GM06990 (cell line): ENCODE measurements around the gene CPED1.

Source experiments
- DNase-seq: peaks from one replicate; pipeline ENCODE4 v3.0.0-alpha.2; 2011; ENCODE audit not compliant: insufficient read length; ENCODE audit errors: extremely low read depth
- H3K27me3 ChIP-seq: replicated peaks from 2 replicates; pipeline ENCODE4 v1.6.0; 2011; ENCODE audit warnings: low read length; ENCODE audit not compliant: control insufficient read depth, insufficient read depth
- H3K36me3 ChIP-seq: 2 replicates; pipeline ENCODE4 v1.5.1; 2011; ENCODE audit warnings: low read length; ENCODE audit not compliant: control insufficient read depth, insufficient read depth
- H3K4me3 ChIP-seq: replicated peaks from 2 replicates; pipeline ENCODE4 v1.5.1; 2011; ENCODE audit warnings: low read depth, mild to moderate bottlenecking, control low read depth, low read length
- CTCF ChIP-seq: IDR thresholded peaks from 2 replicates; pipeline ENCODE4 v1.5.1; 2011; ENCODE audit warnings: low read length, control low read depth, mild to moderate bottlenecking, inconsistent platforms; ENCODE audit not compliant: insufficient read depth, poor library complexity, severe bottlenecking

The CPED1 gene

GRCh38 chr7:121160150-121161008 lies 171.9 kb downstream of the CPED1 start:
- Histone ChIP-seq H3K36me3 (no peaks in the 10 kb centered on the region), H3K4me3 (no peak overlapping the region), H3K27me3 (no peaks in the 10 kb centered on the region)
- no peak for TF ChIP-seq CTCF
- no peak for DNase-seq

GRCh38 chr7:121163699-121164098 lies 175.2 kb downstream of the CPED1 start:
- no peaks in the 10 kb centered on the region for H3K27me3 ChIP-seq
- DNase-seq = no peak
- no peak for TF ChIP-seq CTCF
- no peaks in the 10 kb centered on the region for H3K36me3 ChIP-seq
- H3K4me3 ChIP-seq = no peak overlapping the region

GRCh38 chr7:121164247-121164646 lies 175.7 kb downstream of the CPED1 start:
- Histone ChIP-seq H3K27me3 (no peaks in the 10 kb centered on the region), H3K4me3 (no peak overlapping the region), H3K36me3 (no peaks in the 10 kb centered on the region)
- no peak for DNase-seq
- TF ChIP-seq CTCF = no peak

- Histone ChIP-seq H3K36me3 (no peaks in the 10 kb centered on the region), H3K4me3 (no peak overlapping the region), H3K27me3 (no peaks in the 10 kb centered on the region; the same call in 1 of the 2 replicates)
- TF ChIP-seq CTCF = no peak
- DNase-seq = no peak
Observed at GRCh38 chr7:121166916-121167315, 178.4 kb downstream of the CPED1 start.

GRCh38 chr7:121167971-121168370 lies 179.5 kb downstream of the CPED1 start:
- H3K4me3 ChIP-seq = no peak overlapping the region
- H3K27me3 ChIP-seq = no peaks in the 10 kb centered on the region; the same call in 1 of the 2 replicates
- TF ChIP-seq CTCF = no peak
- DNase-seq = no peak
- no peaks in the 10 kb centered on the region for H3K36me3 ChIP-seq

- Histone ChIP-seq H3K36me3 (no peaks in the 10 kb centered on the region), H3K27me3 (no peaks in the 10 kb centered on the region; the same call in 1 of the 2 replicates), H3K4me3 (no peak overlapping the region)
- DNase-seq = no peak
- TF ChIP-seq CTCF = no peak
Observed at GRCh38 chr7:121169469-121169868, 181.0 kb downstream of the CPED1 start.
